Lower lobe of right lung (tissue), 2 donors: ENCODE data around the gene CADM1. TPM values are rescaled to one million over a fixed set of nuclear protein-coding genes. Genes with fewer than 3 reads are reported as not detected.
"Not testable (repeated sequence)": the region's sequence is repeated elsewhere in the genome, so short reads cannot be mapped to it uniquely, and the experiment has no call there.

Experiments
- ATAC-seq, 2 donors: fragments of 200-7000 bp; cut with Tn5 transposase; one replicate each; pipeline ENCODE4 v1.9.1; 2020 to 2022; ENCODE audit warnings: mild to moderate bottlenecking in 2 of 2, moderate library complexity in 2 of 2
- DNase-seq: peaks from one replicate; pipeline ENCODE4 v3.0.0-alpha.2; 2020
- H3K27ac ChIP-seq: fragments of 200-600 bp; one replicate; pipeline ENCODE4 v1.8.0; 2022
- H3K27me3 ChIP-seq: fragments of 200-600 bp; one replicate; pipeline ENCODE4 v1.8.0; 2022; ENCODE audit warnings: low read depth
- H3K36me3 ChIP-seq: fragments of 200-600 bp; one replicate; pipeline ENCODE4 v1.8.0; 2022; ENCODE audit warnings: mild to moderate bottlenecking
- H3K4me1 ChIP-seq: fragments of 200-600 bp; one replicate; pipeline ENCODE4 v1.8.0; 2022
- H3K4me3 ChIP-seq: fragments of 200-600 bp; one replicate; pipeline ENCODE4 v1.8.0; 2022; ENCODE audit warnings: mild to moderate bottlenecking
- H3K9me3 ChIP-seq: fragments of 200-600 bp; one replicate; pipeline ENCODE4 v1.8.0; 2022
- intact Hi-C: fragments of 100-400 bp; cut with DNase I; formaldehyde crosslinking; loops from one replicate; pipeline ENCODE4 v1.11.0; 2022
- total RNA-seq: library from RNA; stranded (reverse); fragmentation: NEBNext Ultra II Directional; extraction: Animal tissue kit (Norgen Biotek cat#: 25700); gene quantifications from one replicate; pipeline ENCODE4 v1.2.1, GENCODE V29; 2021
- TF ChIP-seq, protein P1 (sequence below): fragments of 200-600 bp; IDR thresholded peaks from one replicate; pipeline ENCODE4 v1.8.0; 2022; ENCODE audit warnings: antibody characterized with exemption, mild to moderate bottlenecking
- donor health status: DM: no; HTN: yes; CAD: no; lungs with severe emphysema.

CADM1 gene
- total RNA-seq, 1 donor from 2014 or later: 149 TPM

DNA sequence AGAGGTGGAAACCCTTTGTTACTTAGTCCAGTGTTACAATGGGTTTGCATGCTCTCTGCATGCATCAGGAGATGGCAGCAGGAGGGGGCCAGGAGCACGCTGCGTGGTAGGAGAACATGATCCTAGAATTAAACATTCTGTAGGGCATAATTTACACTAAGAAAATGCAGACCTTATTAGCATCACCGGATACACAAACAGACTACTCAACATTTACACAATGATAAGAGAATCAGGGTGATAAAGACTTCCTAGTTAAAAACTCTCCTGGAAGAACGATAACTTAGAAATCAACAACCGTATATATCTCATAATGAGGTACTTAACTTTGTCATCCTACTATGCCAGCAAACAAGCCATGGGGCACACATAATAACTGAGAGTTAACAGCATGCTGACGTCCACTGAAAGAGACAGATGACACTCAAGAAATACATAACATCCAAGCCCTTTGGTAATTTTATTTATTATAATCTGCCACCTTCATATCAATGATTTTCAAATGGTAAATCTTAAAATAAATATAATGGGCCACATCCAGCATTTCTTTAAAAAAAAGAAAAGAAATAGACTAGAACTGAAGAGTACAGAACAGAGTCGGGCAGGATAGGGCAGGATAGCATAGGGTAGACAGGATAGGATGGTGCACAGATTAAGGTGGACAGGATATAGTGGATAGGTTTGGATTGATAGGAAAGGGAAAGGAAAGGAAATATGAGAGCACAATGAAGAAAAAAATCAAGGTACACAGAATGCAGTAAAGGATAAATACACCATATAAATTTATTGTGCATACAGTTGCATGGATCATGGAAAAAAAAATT lies 27.5 kb downstream of the CADM1 start:
- intact Hi-C loops: no loop called here
- DNase-seq (no peak), ATAC-seq (no peak)
- Histone ChIP-seq H3K4me1 (no peaks in the 10 kb centered on the region), H3K9me3 (no peaks in the 10 kb centered on the region), H3K36me3 (no peaks in the 10 kb centered on the region), H3K27me3 (no peaks in the 10 kb centered on the region), H3K27ac (no peak overlapping the region), H3K4me3 (no peak overlapping the region)
- TF ChIP-seq, protein P1, sequence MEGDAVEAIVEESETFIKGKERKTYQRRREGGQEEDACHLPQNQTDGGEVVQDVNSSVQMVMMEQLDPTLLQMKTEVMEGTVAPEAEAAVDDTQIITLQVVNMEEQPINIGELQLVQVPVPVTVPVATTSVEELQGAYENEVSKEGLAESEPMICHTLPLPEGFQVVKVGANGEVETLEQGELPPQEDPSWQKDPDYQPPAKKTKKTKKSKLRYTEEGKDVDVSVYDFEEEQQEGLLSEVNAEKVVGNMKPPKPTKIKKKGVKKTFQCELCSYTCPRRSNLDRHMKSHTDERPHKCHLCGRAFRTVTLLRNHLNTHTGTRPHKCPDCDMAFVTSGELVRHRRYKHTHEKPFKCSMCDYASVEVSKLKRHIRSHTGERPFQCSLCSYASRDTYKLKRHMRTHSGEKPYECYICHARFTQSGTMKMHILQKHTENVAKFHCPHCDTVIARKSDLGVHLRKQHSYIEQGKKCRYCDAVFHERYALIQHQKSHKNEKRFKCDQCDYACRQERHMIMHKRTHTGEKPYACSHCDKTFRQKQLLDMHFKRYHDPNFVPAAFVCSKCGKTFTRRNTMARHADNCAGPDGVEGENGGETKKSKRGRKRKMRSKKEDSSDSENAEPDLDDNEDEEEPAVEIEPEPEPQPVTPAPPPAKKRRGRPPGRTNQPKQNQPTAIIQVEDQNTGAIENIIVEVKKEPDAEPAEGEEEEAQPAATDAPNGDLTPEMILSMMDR: no peak

DNA sequence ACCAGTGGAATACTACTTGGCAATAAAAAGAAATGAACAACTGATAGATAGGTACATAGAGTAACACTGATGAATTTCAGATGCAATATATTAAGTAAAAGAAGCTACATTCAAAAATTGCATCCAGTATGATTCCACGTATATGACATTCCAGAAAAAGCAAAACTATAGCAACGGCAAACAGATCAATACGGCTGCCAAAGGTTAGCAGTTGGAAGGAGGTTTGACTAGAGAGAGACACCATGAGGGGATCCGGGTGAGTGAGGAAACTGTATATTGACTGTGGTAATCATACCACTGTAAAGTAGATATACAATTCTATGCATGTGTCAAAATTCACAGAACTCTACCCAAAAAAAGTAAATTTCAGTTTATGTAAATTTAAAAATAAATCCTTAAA lies 28.7 kb downstream of the CADM1 start:
- H3K4me1 ChIP-seq: no peaks in the 10 kb centered on the region
- H3K27me3 ChIP-seq: no peaks in the 10 kb centered on the region
- intact Hi-C loops: no loop called here
- TF ChIP-seq, protein P1: no peak
- H3K9me3 ChIP-seq: no peaks in the 10 kb centered on the region
- DNase-seq (no peak), ATAC-seq (no peak)
- no peak overlapping the region for H3K4me3 ChIP-seq
- H3K27ac ChIP-seq: no peak overlapping the region
- no peaks in the 10 kb centered on the region for H3K36me3 ChIP-seq

DNA sequence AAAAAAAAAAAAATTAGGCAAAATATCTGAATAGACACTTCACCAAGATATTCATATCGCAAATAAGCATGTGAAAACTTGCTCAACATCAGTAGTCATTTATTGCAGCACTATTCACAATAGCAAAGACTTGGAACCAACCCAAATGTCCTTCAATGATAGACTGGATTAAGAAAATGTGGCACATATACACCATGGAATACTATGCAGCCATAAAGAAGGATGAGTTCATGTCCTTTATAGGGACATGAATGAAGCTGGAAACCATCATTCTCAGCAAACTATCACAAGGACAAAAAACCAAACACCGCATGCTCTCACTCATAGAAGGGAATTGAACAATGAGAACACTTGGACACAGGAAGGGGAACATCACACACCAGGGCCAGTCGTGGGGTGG lies 29.9 kb downstream of the CADM1 start:
- DNase-seq, intact Hi-C loops, H3K9me3 ChIP-seq, H3K4me1 ChIP-seq, H3K36me3 ChIP-seq, H3K27me3 ChIP-seq, H3K27ac ChIP-seq, H3K4me3 ChIP-seq, ATAC-seq: not testable (repeated sequence)

DNA sequence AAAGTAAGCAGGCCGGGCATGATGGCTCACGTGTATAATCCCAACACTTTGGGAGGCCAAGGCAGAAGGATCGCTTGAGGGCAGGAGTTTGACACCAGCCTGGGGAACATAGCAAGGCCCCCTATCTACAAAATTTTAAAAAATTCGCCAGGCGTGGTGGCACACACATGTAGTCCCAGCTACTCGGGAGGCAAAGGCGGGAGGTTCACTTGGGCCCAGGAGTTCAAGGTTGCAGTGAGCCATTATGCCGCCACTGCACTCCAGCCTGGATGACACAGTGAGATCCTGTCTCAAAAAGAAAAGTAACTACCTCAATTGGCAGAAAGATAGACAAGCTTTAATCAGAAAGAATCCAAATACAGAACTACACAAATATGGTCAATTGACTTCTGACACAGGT lies 31.0 kb downstream of the CADM1 start:
- TF ChIP-seq, protein P1: no peak
- Histone ChIP-seq H3K4me1 (no peaks in the 10 kb centered on the region), H3K4me3 (no peak overlapping the region), H3K27ac (no peak overlapping the region), H3K36me3 (no peaks in the 10 kb centered on the region), H3K27me3 (no peaks in the 10 kb centered on the region), H3K9me3 (no peaks in the 10 kb centered on the region)
- ATAC-seq (no peak), DNase-seq (no peak)
- intact Hi-C loops: no loop called here

DNA sequence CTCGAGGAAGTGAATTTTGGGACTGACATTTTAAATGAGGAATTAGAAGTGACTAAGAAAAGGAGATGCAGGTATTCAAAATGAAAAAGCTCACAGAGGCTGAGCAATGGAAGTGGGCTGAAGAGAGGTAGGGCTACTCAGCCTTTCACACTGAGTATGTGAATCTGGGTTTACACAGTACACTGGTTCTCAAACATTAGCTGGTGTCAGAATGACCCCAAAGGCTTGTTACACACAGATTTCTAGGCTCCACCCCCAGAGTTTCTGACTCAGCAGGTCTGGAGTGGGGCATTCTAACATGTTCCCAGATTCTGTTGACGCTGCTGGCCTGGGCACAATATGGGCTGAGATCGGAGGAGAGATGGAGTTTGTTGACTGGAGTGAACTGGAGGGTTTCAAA lies 32.8 kb downstream of the CADM1 start:
- TF ChIP-seq, protein P1: no peak
- H3K27ac ChIP-seq: no peak overlapping the region
- no peaks in the 10 kb centered on the region for H3K9me3 ChIP-seq
- H3K4me1 ChIP-seq: no peaks in the 10 kb centered on the region
- intact Hi-C loops: no loop called here
- no peaks in the 10 kb centered on the region for H3K27me3 ChIP-seq
- no peak overlapping the region for H3K4me3 ChIP-seq
- ATAC-seq (peak; percentile 79 to 93), DNase-seq (no peak)
- no peaks in the 10 kb centered on the region for H3K36me3 ChIP-seq

DNA sequence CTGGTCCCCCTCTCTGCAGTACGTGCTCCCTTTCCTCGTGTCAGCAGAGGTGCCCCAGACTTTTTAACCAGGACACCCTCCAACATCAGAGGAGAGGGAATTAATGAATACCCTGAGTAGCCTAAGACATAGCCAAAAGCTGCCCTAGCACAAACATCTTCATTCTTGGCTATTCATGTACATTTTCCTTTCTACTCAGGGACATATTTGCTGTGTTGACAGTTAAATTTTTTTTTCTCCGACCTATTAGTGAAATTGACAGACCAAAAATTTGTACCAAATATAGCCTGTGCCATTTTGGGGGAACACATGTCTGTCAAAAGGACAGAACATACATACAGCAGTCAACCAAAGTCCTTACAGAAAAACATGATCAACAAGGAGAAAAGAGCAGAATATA lies 33.3 kb downstream of the CADM1 start:
- DNase-seq: no peak
- no peak overlapping the region for H3K4me3 ChIP-seq
- intact Hi-C loops: no loop called here
- no peak for ATAC-seq
- H3K36me3 ChIP-seq: no peaks in the 10 kb centered on the region
- no peaks in the 10 kb centered on the region for H3K4me1 ChIP-seq
- no peaks in the 10 kb centered on the region for H3K27me3 ChIP-seq
- TF ChIP-seq, protein P1: no peak
- no peaks in the 10 kb centered on the region for H3K9me3 ChIP-seq
- H3K27ac ChIP-seq: no peak overlapping the region
